NOMO-1 (cell line): ENCODE results near the gene LRRC31.

ENCODE experiments used
- DNase-seq, 2 experiments: peaks; one replicate each; lab custom pipeline; 2025; ENCODE audit not compliant: unreplicated experiment in 2 of 2; lab: John Stamatoyannopoulos, UW

LRRC31 gene

GRCh38 chr3:169869484-169870220 is at the start of gene LRRC31:
Gene LRRC31 (minus strand): TSS chr3:169869935. CDS start chr3:169869807, 128 bp downstream.
- DNase-seq: no peak

- no peak for DNase-seq
These were observed 44.6 kb upstream of the LRRC31 start for GRCh38 chr3:169914321-169914720.

GRCh38 chr3:169913323-169913722 is 43.6 kb upstream of the LRRC31 start:
- no peak for DNase-seq

- no peak for DNase-seq
These were observed 41.5 kb upstream of the LRRC31 start, which contains the start of gene SAMD7 for GRCh38 chr3:169911272-169911671. Gene SAMD7 (plus strand): TSS chr3:169911572. CDS start chr3:169919499, 7,927 bp downstream.

- no peak for DNase-seq
These were observed 38.2 kb upstream of the LRRC31 start for GRCh38 chr3:169907944-169908343.

GRCh38 chr3:169907476-169907875 is 37.7 kb upstream of the LRRC31 start:
- no peak for DNase-seq

GRCh38 chr3:169905404-169905803 is 35.7 kb upstream of the LRRC31 start:
- DNase-seq: no peak

- DNase-seq: no peak
These were observed 31.7 kb upstream of the LRRC31 start for GRCh38 chr3:169901453-169901852.

- DNase-seq: no peak
These were observed 27.5 kb upstream of the LRRC31 start for GRCh38 chr3:169897284-169897683.

- no peak for DNase-seq
These were observed 25.3 kb upstream of the LRRC31 start for GRCh38 chr3:169895072-169895471.

- no peak for DNase-seq
These were observed 24.4 kb upstream of the LRRC31 start for GRCh38 chr3:169894110-169894509.

GRCh38 chr3:169891886-169892285 is 22.2 kb upstream of the LRRC31 start:
- no peak for DNase-seq

GRCh38 chr3:169886671-169887070 is 16.9 kb upstream of the LRRC31 start:
- DNase-seq: no peak

GRCh38 chr3:169880576-169881250 is 11.0 kb upstream of the LRRC31 start:
- DNase-seq: no peak

- DNase-seq: no peak
These were observed 10.3 kb upstream of the LRRC31 start for GRCh38 chr3:169879845-169880575.

GRCh38 chr3:169879013-169879557 is 9.3 kb upstream of the LRRC31 start:
- DNase-seq: no peak

- peak in 1 of 2 experiments; percentile 13 for DNase-seq
These were observed 1.6 kb upstream of the LRRC31 start for GRCh38 chr3:169871129-169871886.

GRCh38 chr3:169868369-169868768 is 1.4 kb downstream of the LRRC31 start:
- no peak for DNase-seq

- peak in 1 of 2 experiments; percentile 33 for DNase-seq
These were observed 2.0 kb downstream of the LRRC31 start for GRCh38 chr3:169867584-169868210.

- DNase-seq: peak; percentile 61 to 93
These were observed 4.5 kb downstream of the LRRC31 start for GRCh38 chr3:169865176-169865767.
